Neural cell (in vitro differentiated cells): ENCODE data around the gene ZC3HAV1. TPM values are rescaled to one million over a fixed set of nuclear protein-coding genes. Genes with fewer than 3 reads are reported as not detected.
A peak's percentile ranks its signal among the peaks of the same experiment; 100 is the strongest.

ENCODE experiments used
- H2AFZ ChIP-seq: fragments of 200-600, 300-800 bp; sonication (generic), shearing (Covaris generic); 2 replicates; pipeline ENCODE4 v1.6.0; 2014; ENCODE audit warnings: low read depth, mild to moderate bottlenecking, antibody characterized with exemption, low read length, moderate library complexity
- H3F3A ChIP-seq: fragments of 200-600 bp; shearing (Covaris generic); 2 replicates; pipeline ENCODE4 v1.6.1; 2016; ENCODE audit warnings: mild to moderate bottlenecking, moderate library complexity, mixed read lengths, antibody characterized with exemption, low read length; ENCODE audit not compliant: insufficient read depth, poor library complexity, severe bottlenecking
- H3K27ac ChIP-seq: fragments of 200-600, 300-800 bp; sonication (generic), shearing (Covaris generic); 2 replicates; pipeline ENCODE4 v1.5.1; 2014; ENCODE audit warnings: mild to moderate bottlenecking, low read length, moderate library complexity
- H3K27me3 ChIP-seq: fragments of 300-800, 200-600 bp; sonication (generic), shearing (Covaris generic); 2 replicates; pipeline ENCODE4 v1.6.0; 2014; ENCODE audit warnings: mild to moderate bottlenecking, low read depth, low read length, moderate library complexity; ENCODE audit not compliant: insufficient read depth
- H3K36me3 ChIP-seq: fragments of 300-800, 200-600 bp; sonication (generic), shearing (Covaris generic); 2 replicates; pipeline ENCODE4 v1.5.1; 2014; ENCODE audit warnings: mild to moderate bottlenecking, antibody characterized with exemption, low read length, moderate library complexity; ENCODE audit not compliant: insufficient read depth
- H3K4me2 ChIP-seq: fragments of 300-800, 200-600 bp; sonication (generic), shearing (Covaris generic); 2 replicates; pipeline ENCODE4 v1.6.0; 2014; ENCODE audit warnings: mild to moderate bottlenecking, low read length
- H3K4me3 ChIP-seq: fragments of 300-800, 200-600 bp; sonication (generic), shearing (Covaris generic); 2 replicates; pipeline ENCODE4 v1.5.1; 2014; ENCODE audit warnings: mild to moderate bottlenecking, low read length, moderate library complexity
- H3K79me2 ChIP-seq: fragments of 200-600 bp; shearing (Covaris generic); replicated peaks from 2 replicates; pipeline ENCODE4 v1.6.0; 2014; ENCODE audit warnings: mild to moderate bottlenecking, low read length, moderate library complexity; ENCODE audit not compliant: insufficient read depth
- H3K9ac ChIP-seq: fragments of 300-800, 200-600 bp; sonication (generic), shearing (Covaris generic); 2 replicates; pipeline ENCODE4 v1.6.1; 2016; ENCODE audit warnings: mild to moderate bottlenecking, low read length, mixed read lengths
- H3K9me2 ChIP-seq: fragments of 200-600 bp; shearing (Covaris generic); 2 replicates; pipeline ENCODE4 v1.6.1; 2016; ENCODE audit warnings: mild to moderate bottlenecking, low read length, mixed read lengths; ENCODE audit not compliant: insufficient read depth
- H3K9me3 ChIP-seq: fragments of 200-600, 300-800 bp; sonication (generic), shearing (Covaris generic); 2 replicates; pipeline ENCODE4 v1.6.1; 2016; ENCODE audit warnings: mild to moderate bottlenecking, mixed run types, low read length, moderate library complexity, mixed read lengths
- H4K20me1 ChIP-seq: fragments of 200-600 bp; shearing (Covaris generic); 2 replicates; pipeline ENCODE4 v1.6.1; 2016; ENCODE audit warnings: mild to moderate bottlenecking, mixed run types; ENCODE audit not compliant: insufficient read depth
- CTCF ChIP-seq: fragments of 450-650 bp; IDR thresholded peaks from 2 replicates; pipeline ENCODE4 v1.5.1; 2014; ENCODE audit warnings: antibody characterized with exemption, mild to moderate bottlenecking, moderate library complexity; ENCODE audit not compliant: poor library complexity, severe bottlenecking
- EP300 ChIP-seq: fragments of 450-650 bp; conservative IDR thresholded peaks from 2 replicates; pipeline ENCODE4 v1.6.1; 2014; ENCODE audit warnings: antibody characterized with exemption, mild to moderate bottlenecking, moderate library complexity; ENCODE audit not compliant: poor library complexity, severe bottlenecking
- EZH2 ChIP-seq: fragments of 200-600, 300-800 bp; shearing (Covaris generic), sonication (generic); IDR thresholded peaks from 2 replicates; pipeline ENCODE4 v1.6.1; 2014; ENCODE audit warnings: antibody characterized with exemption, low read length, borderline replicate concordance, mild to moderate bottlenecking; ENCODE audit not compliant: insufficient read depth, poor library complexity, severe bottlenecking
- MXI1 ChIP-seq: fragments of 450-650 bp; conservative IDR thresholded peaks from 2 replicates; pipeline ENCODE4 v1.6.1; 2014; ENCODE audit warnings: antibody characterized with exemption, mild to moderate bottlenecking; ENCODE audit not compliant: poor library complexity, severe bottlenecking
- POLR2AphosphoS5 ChIP-seq: IDR thresholded peaks from 2 replicates; pipeline ENCODE4 v1.6.1; 2012
- RAD21 ChIP-seq: fragments of 450-650 bp; conservative IDR thresholded peaks from 2 replicates; pipeline ENCODE4 v1.6.1; 2014; ENCODE audit warnings: antibody characterized with exemption, mild to moderate bottlenecking, moderate library complexity
- REST ChIP-seq: IDR thresholded peaks from 2 replicates; pipeline ENCODE4 v1.6.1; 2012; ENCODE audit warnings: borderline replicate concordance
- SMC3 ChIP-seq: fragments of 450-650 bp; conservative IDR thresholded peaks from 2 replicates; pipeline ENCODE4 v1.6.1; 2014; ENCODE audit warnings: antibody characterized with exemption, mild to moderate bottlenecking, moderate library complexity; ENCODE audit not compliant: poor library complexity
- TAF1 ChIP-seq: IDR thresholded peaks from 2 replicates; pipeline ENCODE4 v1.6.1; 2012; ENCODE audit warnings: low read depth
- polyA plus RNA-seq: library from polyadenylated mRNA; depleted of rRNA; stranded (reverse); fragments of >200 nt; gene quantifications from 2 replicates; pipeline ENCODE4 v1.2.3, GENCODE V29; 2014

ZC3HAV1 gene
- polyA plus RNA-seq, 1 donor from 2014 or later = 0.16 TPM

GRCh38 chr7:139016931-139017511 is 92.5 kb downstream of the ZC3HAV1 start:
- Histone ChIP-seq H3K4me2 (no peak overlapping the region), H2AFZ (no peak overlapping the region), H3K4me3 (no peak overlapping the region)

GRCh38 chr7:139011373-139011772 is 98.1 kb downstream of the ZC3HAV1 start:
- no peaks in the 10 kb centered on the region for H3K36me3 ChIP-seq
- no peak overlapping the region for H3K4me3 ChIP-seq
- H3K79me2 ChIP-seq = no peaks in the 10 kb centered on the region
- no peak overlapping the region for H3K4me2 ChIP-seq
- no peak overlapping the region for H3K27ac ChIP-seq
- no peak overlapping the region for H2AFZ ChIP-seq
- no peaks in the 10 kb centered on the region for H3K9me2 ChIP-seq
- H4K20me1 ChIP-seq = no peaks in the 10 kb centered on the region
- no peaks in the 10 kb centered on the region for H3K27me3 ChIP-seq
- no peaks in the 10 kb centered on the region for H3F3A ChIP-seq
- no peaks in the 10 kb centered on the region for H3K9me3 ChIP-seq
- H3K9ac ChIP-seq = no peak overlapping the region
- TF ChIP-seq MXI1 (no peak), RAD21 (no peak), REST (no peak), SMC3 (no peak), EP300 (no peak), EZH2 (no peak)

More at GRCh38 chr7:139016931-139017511, 92.5 kb downstream of the ZC3HAV1 start:
- no peaks in the 10 kb centered on the region for H3K9me2 ChIP-seq
- no peaks in the 10 kb centered on the region for H3K27me3 ChIP-seq
- no peaks in the 10 kb centered on the region for H3F3A ChIP-seq
- no peak overlapping the region for H3K27ac ChIP-seq
- H3K9me3 ChIP-seq = no peaks in the 10 kb centered on the region
- no peak for TF ChIP-seq EP300
- TF ChIP-seq POLR2AphosphoS5 = no peak
- no peak for TF ChIP-seq MXI1
- no peak for TF ChIP-seq REST
- no peak for TF ChIP-seq TAF1
- TF ChIP-seq SMC3 = peak; percentile 76
- no peak for TF ChIP-seq EZH2
- peak; percentile 66 for TF ChIP-seq RAD21
- TF ChIP-seq CTCF = peak; percentile 76
- no peaks in the 10 kb centered on the region for H3K79me2 ChIP-seq
- H4K20me1 ChIP-seq = no peaks in the 10 kb centered on the region
- H3K9ac ChIP-seq = no peak overlapping the region
- H3K36me3 ChIP-seq = no peaks in the 10 kb centered on the region
